ENCODE results near the gene SEZ6L. TPM values are rescaled to one million over a fixed set of nuclear protein-coding genes. Genes with fewer than 3 reads are reported as not detected.

The SEZ6L gene
- total RNA-seq, 1 experiment from 2014 or later = not detected

- CTCF ChIA-PET = no interaction called here
- Histone ChIP-seq H3K9me2 (ENCODE audit: insufficient read depth) (no peaks in the 10 kb centered on the region), H2AFZ (ENCODE audit: low read depth, low read length, poor library complexity, severe bottlenecking) (no peak overlapping the region), H3K4me1 (ENCODE audit: control insufficient read depth in 1 of 2, insufficient read depth in 2 of 2, low read length in 2 of 2) (no peaks in the 10 kb centered on the region), H3K4me3 (replicated peaks in 1 of 2; ENCODE audit: low read depth in 1 of 2, low read length in 2 of 2) (no peak overlapping the region), H3K9ac (ENCODE audit: low read length) (no peak overlapping the region), H3K27me3 (ENCODE audit: insufficient read depth, low read length) (peaks cover 61% of the 10 kb centered on the region), H4K20me1 (ENCODE audit: insufficient read depth) (no peaks in the 10 kb centered on the region), H3K79me2 (ENCODE audit: insufficient read depth, low read length) (no peaks in the 10 kb centered on the region), H3K27ac (ENCODE audit: low read depth, low read length) (no peak overlapping the region), H3K9me3 (ENCODE audit: control insufficient read depth in 1 of 2, insufficient read depth in 1 of 2, low read depth in 1 of 2, low read length in 2 of 2) (no peaks in the 10 kb centered on the region), H3K36me3 (ENCODE audit: control insufficient read depth in 1 of 2, insufficient read depth in 2 of 2, low read length in 2 of 2) (no peaks in the 10 kb centered on the region), H3K4me2 (ENCODE audit: low read length) (no peak overlapping the region)
- RAD21 ChIA-PET (ENCODE audit: low non-redundant PET in 1 of 2, low total read pairs in 2 of 2, uncharacterized antibody in 2 of 2, unreplicated experiment in 2 of 2) = no interaction called here
- TF ChIP-seq EZH2 (IDR thresholded peaks at IDR 0.05) = no peak
- no peak for TF ChIP-seq YY1 (IDR thresholded peaks at IDR 0.05; ENCODE audit: extremely low read depth, insufficient replicate concordance, low read depth, low read length)
- TF ChIP-seq CTCF (IDR thresholded peaks at IDR 0.05 in 2 of 3, conservative IDR thresholded peaks at IDR 0.05 in 1 of 3; ENCODE audit: borderline replicate concordance in 1 of 3, insufficient read depth in 1 of 3, low read depth in 2 of 3, low read length in 2 of 3) = no peak
- TF ChIP-seq ZBTB33 (IDR thresholded peaks at IDR 0.05; ENCODE audit: extremely low read depth, insufficient replicate concordance, low read length) = no peak
- no peak for TF ChIP-seq SIN3A (IDR thresholded peaks at IDR 0.05; ENCODE audit: low read depth)
- TF ChIP-seq ELF1 (IDR thresholded peaks at IDR 0.05; ENCODE audit: borderline replicate concordance, low read depth) = no peak
- no peak for TF ChIP-seq SP1 (IDR thresholded peaks at IDR 0.05; ENCODE audit: low read depth)
- no peak for TF ChIP-seq ZNF274 (IDR thresholded peaks at IDR 0.05; ENCODE audit: low read depth, low read length)
- TF ChIP-seq, protein P1, sequence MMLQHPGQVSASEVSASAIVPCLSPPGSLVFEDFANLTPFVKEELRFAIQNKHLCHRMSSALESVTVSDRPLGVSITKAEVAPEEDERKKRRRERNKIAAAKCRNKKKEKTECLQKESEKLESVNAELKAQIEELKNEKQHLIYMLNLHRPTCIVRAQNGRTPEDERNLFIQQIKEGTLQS (IDR thresholded peaks at IDR 0.05) = no peak
- no peak for TF ChIP-seq RAD21 (IDR thresholded peaks at IDR 0.05; ENCODE audit: low read depth)
- no peak for TF ChIP-seq FOSL1 (IDR thresholded peaks at IDR 0.05; ENCODE audit: low read depth)
- no peak for TF ChIP-seq POLR2AphosphoS5 (IDR thresholded peaks at IDR 0.05; ENCODE audit: low read depth, low read length)
- TF ChIP-seq ZFX (IDR thresholded peaks at IDR 0.05) = no peak
- TF ChIP-seq EGR1 (IDR thresholded peaks at IDR 0.05; ENCODE audit: low read depth) = no peak
- no peak for TF ChIP-seq MAX (IDR thresholded peaks at IDR 0.05)
- POLR2A ChIA-PET = no interaction called here
- ATAC-seq (no peak), DNase-seq (ENCODE audit: low read depth, low spot score) (no peak)
- intact Hi-C loops (cut with micrococcal nuclease) = no loop called here
- no TSS peak for BruUV-seq (replicated peaks)
Observed at GRCh38 chr22:26214466-26214865, 45.2 kb downstream of the SEZ6L start.

Measured in HCT116 (cell line).